GM18499 (cell line): ENCODE measurements around the gene ANKRD2.
"Not testable (repeated sequence)": the region's sequence is repeated elsewhere in the genome, so short reads cannot be mapped to it uniquely, and the experiment has no call there.

Source experiments
- ATAC-seq: cut with Tn5 transposase; IDR thresholded peaks from one replicate; pipeline ENCODE4 v1.9.1; 2021; ENCODE audit warnings: moderate number of reproducible peaks; ENCODE audit not compliant: insufficient read depth, unreplicated experiment

The ANKRD2 gene

DNA sequence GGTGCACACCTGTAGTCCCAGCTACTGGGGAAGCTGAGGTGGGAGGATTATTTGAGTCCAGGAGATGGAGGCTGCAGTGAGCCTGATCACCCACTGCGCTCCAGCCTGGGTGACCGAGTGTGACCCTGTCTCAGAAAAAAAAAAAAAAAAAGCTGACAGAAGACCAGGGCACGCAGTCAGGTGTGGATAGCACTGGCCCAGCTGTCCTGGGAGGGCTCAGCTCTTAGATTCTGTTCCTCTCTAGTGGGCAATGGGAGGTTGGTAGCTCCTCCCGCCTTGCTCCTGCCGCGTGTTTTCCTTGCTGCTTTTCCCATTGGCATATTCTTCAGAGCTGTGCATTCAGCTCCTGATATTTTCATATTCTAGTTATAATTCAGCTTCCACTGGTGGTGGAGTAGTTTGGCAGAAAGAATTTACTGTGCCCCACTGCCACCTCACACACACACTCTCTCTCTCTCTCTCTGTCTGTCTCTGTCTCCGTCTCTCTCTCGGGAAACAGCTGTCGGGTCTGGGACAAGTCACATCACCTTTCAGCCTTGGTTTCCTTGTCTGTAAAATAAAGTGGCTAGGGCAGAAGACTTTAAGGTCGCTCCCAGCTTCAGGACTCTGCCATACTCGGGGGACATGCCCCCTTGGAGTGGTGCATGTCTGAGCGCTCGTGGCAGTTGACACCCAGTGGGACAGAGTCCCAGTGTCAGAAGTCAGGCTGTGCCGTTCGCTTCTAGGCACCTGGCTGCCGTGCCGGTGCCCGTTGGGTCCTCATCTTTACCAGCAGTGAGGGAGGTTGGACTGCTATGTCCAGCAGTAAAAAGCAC, 25.9 kb upstream of the ANKRD2 start:
- ATAC-seq, result no peak

DNA sequence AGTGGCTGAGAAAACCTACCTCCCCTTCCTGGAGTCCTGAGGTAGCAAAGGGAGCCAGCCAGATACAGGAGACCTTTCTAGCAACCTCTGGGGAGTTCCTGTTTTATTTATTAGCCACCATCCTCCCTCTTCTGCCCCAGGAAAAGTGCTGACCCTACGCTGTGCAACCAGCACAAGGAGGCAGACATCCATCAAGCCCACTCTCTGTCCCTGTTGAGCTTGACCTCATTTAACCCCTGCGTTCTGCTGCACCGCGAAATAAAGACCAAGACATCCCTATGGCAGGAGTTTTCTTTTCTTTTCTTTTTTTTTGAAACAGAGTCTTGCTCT, 25.3 kb upstream of the ANKRD2 start:
- no peak for ATAC-seq

DNA sequence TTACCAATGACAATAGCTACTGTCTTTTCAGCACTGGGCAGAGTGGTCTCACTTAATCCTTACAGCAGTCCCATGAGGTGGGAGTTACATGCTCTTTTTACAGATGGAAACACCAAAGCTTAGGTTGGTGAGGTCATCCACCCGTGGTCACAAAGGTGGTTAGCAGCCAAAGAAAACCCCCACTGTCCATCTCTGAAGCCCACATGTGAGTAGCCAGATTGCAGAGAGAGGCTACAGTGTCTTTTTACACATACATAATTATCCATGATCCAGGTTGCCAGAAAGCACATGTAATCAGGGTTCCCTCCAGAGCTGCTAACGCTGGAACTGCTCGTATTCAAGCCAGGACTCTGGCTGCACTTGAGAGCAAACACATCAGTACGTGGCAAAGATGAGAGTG, 24.6 kb upstream of the ANKRD2 start:
- no peak for ATAC-seq

DNA sequence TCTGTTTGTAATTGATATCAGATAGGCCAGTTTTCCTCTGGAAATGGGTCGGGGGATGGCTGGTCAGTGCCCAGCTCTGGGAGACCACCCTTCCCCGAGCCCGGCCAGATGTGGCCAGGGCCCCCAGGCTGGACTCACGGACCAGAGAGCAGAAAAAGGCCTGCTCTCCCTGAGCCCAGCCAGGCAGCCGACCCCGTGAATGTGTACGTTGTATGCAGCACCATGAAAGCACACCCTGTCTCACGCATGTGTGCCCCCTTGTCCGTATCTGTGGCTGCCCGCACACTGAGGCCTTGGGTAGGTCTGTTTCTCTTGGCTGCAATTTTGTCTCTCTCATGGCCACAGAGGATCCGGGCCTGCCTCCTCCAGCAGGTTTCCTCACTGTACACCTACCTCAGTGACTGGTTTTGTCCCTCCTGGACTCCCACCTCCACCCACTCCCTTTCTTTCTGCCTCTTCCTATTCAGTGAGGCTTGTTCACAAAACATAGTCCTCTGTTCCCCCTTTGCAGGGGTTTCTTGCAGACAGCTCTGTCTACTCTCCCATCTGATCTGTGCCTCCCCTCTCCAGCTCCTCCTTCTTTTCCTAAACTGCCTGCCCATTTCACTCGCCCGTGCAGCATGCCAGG, 23.6 kb upstream of the ANKRD2 start:
- ATAC-seq, result no peak

DNA sequence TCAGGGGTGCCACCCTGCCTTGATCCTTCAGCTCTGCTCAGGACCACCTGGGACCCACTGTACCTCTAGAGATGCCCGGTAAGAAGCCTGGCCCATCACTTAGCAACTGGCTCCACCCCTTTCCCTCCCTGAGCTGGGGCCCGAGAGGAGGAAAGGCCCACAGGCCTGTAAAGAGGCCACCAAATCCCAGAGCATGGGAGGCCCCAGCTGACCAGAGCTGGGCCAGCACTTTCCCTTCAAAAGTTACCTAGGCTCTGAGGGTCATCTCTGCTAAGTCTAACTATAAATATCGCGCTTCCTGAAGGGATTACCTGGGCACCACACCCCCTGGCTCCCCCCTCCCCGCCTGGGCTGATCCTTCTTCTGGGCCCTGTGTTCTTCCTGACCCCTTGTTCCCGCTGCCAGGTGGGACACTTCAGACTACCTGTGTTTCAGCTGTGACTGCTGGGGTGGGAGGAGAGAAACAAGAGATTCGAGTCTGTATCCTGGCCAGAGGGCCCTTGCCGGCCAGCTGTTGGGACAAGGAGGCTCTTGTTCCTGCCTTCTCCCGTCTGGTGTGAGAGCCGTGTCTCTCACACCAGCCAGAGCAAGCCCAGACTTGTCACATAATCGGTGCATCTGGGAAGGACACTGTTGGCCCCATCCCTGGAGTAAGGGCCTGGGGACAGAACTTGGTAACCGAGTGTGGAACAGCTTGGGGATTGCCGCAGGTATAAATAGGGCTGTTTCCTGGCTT, 22.8 kb upstream of the ANKRD2 start:
- ATAC-seq, result no peak

DNA sequence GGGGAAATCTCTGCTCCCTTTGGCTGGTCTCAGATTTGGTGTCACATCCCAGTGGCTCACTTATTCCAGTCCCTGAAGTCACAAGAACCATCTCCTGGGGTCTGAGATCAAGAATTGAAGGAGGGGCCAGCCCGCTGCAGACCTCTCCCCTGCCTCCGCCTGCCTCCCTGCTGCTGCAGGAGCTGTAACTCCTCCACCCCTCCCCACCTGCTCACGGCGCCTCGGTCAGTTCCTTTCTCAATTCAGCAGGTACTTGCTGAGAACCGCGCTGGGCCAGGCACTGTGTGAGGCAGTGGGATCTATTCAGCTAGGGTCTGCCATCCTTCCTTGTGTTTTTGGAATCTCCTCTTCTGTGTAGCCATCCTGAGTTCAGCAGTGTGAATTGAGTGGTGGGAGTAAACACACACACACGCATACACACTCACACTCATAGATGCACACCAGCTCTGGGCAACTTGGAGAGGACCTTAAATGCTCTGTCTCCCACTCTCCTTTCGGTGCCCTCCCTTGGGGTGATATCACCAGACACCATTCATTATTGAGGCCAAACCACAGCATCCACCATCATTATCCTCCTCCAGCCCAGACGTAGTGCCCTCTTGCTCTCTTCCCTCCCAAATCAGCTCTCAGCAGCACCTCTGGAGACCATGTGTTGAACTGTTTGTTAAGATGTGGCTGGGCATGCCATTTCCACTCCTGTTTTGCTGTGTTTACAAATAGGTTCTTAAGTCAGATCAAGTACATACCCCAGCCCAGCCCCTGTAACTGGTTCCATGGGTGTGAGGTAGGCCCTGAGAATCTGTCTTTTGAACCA, 22.0 kb upstream of the ANKRD2 start:
- no peak for ATAC-seq

DNA sequence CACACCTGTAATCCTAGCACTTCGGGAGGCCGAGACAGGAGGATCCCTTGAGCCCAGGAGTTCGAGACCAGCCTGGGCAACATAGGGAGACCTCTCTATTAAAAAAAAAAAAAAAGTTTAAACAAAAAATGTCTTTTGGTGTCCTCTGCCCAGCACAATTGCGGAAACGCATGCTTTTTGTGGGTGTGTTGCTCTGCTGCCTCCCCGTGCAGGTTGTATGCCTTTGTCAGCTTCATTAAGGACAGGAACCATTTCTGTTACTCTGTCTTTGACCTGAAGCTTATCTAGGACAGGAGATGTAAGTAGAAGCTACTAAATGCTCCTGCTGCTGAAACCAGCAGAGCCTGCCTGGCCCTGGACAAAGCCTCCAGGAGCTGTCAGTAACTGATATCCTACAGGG, 21.3 kb upstream of the ANKRD2 start:
- ATAC-seq, result no peak

DNA sequence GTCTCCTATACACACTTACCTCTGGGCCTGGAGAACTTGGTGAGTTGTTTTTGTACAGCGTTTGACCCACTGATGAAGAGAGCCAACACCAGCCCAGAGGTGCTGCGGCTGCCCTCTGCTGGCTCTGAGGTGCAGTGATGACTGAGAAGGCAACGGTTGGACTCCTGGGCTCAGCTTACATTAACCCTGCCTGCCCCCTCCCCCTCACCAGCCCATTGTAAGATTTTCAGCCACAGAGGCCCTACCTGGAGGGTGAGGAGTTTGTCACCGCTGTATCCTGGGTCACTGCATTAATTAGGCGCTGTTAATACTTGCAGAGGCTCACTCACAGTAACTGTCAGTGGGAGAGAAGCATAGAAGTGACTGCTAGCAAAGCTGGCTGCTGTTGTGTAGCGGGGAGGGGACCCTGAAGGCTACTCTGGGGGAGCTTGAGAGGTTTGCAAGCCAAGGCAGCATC, 19.0 kb upstream of the ANKRD2 start:
- ATAC-seq, result no peak

DNA sequence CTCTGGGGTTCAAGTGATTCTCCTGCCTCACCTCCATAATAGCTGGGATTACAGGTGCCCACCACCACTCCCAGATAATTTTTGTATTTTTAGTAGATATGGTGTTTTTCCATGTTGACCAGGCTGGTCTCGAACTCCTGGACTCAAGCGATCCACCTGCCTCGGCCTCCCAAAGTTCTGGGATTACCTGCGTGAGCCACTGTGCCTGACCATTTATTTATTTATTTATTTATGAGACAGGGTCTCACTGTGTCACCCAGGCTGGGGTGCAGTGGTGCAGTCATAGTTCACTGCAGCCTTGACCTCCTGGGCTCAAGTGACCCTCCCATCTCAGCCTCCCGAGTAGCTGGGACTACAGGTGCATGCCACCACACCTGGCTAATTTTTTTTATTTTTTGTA, 18.2 kb upstream of the ANKRD2 start:
- not testable (repeated sequence) for ATAC-seq

DNA sequence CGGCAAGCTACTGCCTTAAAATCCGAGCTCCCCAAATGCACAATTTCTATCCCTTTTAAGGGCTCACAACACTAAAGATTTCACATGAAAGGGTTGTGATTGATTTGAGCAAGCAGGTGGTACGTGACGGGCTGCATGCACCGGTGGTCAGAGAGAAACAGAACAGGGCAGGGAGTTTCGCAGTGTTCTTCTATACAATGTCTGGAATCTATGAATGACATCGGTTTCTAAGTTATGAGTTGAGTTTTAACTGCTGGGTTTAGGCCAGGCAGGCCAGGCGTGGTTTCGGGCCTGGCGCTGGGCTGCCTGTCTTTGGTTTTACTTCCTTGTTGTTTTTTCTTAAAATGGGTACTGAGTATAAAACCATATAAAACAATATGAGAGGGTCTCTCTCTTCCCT, 17.0 kb upstream of the ANKRD2 start:
- ATAC-seq, result not testable (repeated sequence)

DNA sequence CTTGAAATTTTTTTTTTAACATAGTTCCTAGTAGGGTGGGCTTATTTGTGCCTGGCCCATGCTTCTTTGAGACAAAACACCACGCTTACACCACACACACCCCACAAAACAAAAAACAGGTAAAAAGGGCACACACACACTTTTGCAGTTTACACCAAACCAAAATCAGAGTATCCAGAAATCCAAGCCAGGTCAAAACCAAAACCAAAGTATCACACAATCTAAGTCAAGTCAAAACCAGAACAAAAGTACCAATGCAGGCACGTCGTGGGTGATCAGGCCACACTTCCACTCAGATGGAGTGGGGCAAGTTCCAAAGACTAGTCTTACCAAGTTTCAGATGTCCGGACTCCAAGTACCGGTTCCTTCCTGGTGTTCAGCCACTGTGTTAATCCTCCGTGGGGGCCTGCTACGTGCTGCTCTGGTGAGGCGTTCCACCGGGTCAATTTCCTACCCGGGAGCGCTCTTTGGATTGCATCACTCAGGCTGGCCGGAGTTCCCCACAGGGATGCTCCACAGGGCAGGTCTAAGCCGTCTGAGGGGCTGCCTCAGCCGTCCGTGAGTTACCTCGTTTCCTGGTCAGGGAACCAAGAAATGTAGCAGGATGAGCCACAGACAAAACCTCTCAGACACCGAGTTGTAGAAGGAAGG, 11.7 kb upstream of the ANKRD2 start:
- ATAC-seq, result not testable (repeated sequence)

DNA sequence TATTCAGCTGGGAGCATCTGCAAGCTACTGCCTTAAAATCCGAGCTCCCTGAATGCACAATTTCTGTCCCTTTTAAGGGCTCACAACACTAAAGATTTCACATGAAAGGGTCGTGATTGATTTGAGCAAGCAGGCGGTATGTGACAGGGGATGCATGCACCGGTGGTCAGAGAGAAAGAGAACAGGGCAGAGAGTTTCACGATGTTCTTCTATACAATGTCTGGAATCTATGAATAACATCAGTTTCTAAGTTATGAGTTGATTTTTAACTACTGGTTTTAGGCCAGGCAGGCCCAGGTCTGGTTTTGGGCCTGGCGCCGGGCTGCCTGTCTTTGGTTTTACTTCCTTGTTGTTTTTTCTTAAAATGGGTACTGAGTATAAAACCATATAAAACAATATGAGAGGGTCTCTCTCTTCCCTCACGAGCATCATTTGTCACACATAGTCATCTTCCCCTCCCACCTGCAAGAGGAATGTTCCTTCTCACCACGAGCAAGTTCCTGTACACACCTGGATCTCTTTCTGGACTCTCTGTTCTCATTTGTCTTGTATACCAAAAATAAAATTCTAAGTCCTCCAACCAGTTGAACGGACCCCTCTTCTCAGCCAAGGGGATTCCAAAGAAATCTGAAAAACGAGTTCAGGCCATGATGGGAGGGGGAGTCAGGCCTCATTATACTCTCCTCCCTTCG, 11.0 kb upstream of the ANKRD2 start:
- not testable (repeated sequence) for ATAC-seq

DNA sequence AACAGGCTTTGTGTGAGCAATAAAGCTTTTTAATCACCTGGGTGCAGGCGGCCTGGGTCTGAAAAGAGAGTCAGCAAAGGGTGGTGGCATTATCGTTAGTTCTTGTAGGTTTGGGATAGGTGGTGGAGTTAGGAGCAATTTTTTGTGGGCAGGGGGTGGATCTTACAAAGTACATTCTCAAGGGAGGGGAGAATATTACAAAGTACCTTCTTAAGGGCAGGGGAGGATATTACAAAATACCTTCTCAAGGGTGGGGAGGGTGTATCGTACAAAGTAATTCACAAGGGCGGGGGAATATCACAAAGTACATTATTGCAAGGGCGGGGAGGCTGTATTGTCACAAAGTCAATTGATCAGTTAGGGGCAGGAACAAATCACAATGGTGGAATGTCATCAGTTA, 10.2 kb upstream of the ANKRD2 start:
- not testable (repeated sequence) for ATAC-seq

DNA sequence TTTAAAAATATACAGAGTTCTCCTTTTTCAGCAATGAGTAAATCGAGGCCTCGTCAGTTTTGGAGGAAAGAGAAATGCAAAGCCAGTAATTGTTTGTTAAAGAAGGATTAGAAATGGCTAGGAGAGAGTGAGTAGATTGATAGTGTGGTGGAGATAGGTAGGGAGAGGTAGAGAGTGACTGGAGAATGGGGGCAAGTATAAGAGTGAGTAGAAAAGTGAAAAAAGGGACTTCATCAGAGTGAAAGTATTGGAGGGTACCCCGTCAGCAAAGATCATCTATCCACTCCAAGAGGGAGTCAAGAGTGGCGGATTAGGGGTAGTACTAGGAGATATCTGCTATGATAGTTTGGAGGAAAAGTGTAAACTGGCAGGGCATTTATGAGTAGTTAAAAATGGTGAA, 9.2 kb upstream of the ANKRD2 start:
- no peak for ATAC-seq

DNA sequence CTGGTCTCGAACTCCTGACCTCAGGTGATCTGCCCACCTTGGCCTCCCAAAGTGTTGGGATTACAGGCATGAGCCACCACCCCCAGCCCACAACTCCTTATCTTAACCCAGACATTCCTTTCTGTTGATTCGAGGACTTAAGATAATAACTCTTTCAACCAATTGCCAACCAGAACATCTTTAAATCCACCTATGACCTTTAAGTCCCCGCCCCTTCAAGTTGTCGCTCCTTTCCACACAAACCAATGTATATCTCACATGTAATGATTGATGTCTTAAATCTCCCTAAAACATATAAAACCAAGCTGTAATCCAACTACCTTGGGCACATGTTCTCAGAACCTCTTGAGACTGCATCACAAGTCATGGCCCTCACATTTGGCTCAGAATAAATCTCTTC, 7.8 kb upstream of the ANKRD2 start:
- no peak for ATAC-seq

DNA sequence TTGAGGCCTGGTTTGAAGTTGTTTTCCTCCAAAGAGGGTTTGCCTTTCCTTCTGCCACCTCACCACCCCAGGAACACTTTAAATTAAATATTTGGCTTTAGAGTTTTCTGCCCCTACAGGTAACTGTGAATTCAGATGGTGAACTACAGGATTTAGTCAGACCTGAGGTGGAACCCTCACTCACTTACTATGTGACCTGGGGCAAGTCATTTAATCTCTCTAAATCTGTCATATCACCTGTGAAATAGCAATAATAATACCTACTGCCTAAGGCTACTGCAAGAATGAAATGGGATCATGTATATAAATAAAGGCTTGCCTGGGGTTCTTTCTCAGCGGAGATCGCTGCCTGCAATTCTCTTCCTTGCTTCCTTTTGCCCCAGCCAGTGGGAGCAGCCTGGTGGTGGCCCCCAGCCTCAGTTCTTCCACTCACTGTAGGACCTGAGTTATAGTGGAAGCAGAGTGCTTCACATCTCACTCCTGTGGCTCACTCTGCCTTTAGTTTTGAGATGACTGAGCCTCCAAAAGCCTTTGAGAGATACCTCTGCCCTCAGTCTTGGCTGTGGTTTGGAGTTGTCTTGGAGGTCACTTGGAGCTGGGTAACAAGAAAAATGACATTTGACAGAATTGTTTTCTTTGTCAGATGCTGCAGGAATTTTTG, 6.1 kb upstream of the ANKRD2 start:
- ATAC-seq, result no peak

DNA sequence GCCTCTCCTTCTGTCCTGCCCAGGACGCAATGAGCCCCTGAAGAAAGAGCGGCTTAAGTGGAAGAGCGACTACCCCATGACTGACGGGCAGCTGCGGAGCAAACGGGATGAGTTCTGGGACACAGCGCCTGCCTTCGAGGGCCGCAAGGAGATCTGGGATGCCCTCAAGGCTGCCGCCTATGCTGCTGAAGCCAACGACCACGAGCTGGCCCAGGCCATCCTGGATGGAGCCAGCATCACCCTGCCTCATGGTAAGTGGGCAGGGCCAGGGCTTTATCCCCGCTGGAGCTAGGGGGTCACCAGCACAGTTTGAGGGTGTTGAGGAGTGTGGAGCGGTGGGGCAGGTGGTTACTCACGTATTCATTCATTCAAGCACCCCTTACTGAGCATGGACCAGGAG, 4.7 kb upstream of the ANKRD2 start:
- no peak for ATAC-seq

DNA sequence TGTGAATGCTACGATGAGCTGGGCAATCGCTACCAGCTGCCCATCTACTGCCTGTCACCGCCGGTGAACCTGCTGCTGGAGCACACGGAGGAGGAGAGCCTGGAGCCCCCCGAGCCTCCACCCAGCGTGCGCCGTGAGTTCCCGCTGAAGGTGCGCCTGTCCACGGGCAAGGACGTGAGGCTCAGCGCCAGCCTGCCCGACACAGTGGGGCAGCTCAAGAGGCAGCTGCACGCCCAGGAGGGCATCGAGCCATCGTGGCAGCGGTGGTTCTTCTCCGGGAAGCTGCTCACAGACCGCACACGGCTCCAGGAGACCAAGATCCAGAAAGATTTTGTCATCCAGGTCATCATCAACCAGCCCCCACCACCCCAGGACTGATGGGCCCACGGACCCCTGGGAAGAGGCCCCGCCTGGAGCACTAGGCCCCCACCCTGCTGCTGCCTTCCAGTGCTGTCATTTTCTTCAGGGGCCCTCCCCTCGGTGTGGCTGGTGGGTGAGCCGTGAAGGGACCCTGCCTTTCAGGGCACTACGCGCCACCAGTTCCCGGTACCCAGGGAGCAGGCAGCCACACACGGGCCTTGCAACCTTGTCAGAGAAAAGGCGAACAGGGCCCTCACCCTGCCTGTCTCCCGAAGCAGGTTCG, 2.3 kb upstream of the ANKRD2 start:
- ATAC-seq, result no peak
